ENCODE measurements around the gene CEACAM8. TPM values are rescaled to one million over a fixed set of nuclear protein-coding genes. Genes with fewer than 3 reads are reported as not detected.

CEACAM8 gene
- total RNA-seq, 1 experiment from 2014 or later: not detected

DNA sequence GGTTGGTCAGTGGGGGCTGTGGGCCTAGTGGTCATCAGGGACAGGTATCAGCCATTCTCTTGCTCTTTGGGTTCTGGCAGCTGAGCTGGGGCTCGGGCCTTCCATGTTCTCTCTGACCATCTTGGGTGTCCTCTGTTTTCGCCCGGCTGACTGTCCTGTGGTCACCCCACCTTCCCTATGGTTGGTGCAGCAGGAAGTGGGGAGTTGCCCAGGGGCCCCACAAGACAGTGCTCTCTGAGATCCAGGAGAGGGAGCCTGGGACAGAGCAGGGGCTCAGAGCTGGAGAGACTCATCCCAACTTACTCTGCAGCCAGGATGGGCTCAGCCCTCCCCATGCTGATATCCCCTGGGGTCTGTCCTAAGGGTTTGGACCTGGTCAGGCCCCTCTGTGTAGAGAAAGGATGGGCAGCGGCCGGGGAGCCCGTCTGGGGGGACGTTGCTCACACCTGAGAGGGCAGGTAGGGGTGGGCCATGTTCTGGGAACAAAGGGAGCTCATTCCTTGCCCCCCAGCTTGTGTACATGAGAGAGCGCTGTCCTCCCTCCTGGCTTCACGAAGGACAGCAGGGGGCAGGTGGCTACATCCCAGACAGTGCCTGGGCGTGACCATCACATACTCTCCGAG, 937 bp upstream of the CEACAM8 start:
- RAD21 ChIA-PET (ENCODE audit: low non-redundant PET in 1 of 2, low total read pairs in 2 of 2, uncharacterized antibody in 2 of 2, unreplicated experiment in 2 of 2): no interaction called here
- no peaks in the 10 kb centered on the region for H3K9me2 ChIP-seq (ENCODE audit: insufficient read depth)
- no TSS peak for BruUV-seq (replicated peaks)
- H3K27me3 ChIP-seq (ENCODE audit: insufficient read depth, low read length): peaks cover 8% of the 10 kb centered on the region; the same call in 1 of the 2 replicates
- H4K20me1 ChIP-seq (ENCODE audit: insufficient read depth): no peaks in the 10 kb centered on the region
- ATAC-seq (no peak), DNase-seq (ENCODE audit: low read depth, low spot score) (no peak)
- H3K36me3 ChIP-seq (ENCODE audit: control insufficient read depth in 1 of 2, insufficient read depth in 2 of 2, low read length in 2 of 2): no peaks in the 10 kb centered on the region
- H3K4me1 ChIP-seq (ENCODE audit: control insufficient read depth in 1 of 2, insufficient read depth in 2 of 2, low read length in 2 of 2): no peaks in the 10 kb centered on the region
- CTCF ChIA-PET: interaction anchor here (1.0 to 2.1 kb wide), 7 partner anchors 10 to 188 kb away, joined by 3 to 16 read pairs (median 5); no protein-coding TSS in a partner anchor
- no peaks in the 10 kb centered on the region for H3K79me2 ChIP-seq (ENCODE audit: insufficient read depth, low read length)
- no peak overlapping the region for H3K4me3 ChIP-seq (replicated peaks in 1 of 2; ENCODE audit: low read depth in 1 of 2, low read length in 2 of 2)
- POLR2A ChIA-PET: no interaction called here
- intact Hi-C loops (cut with micrococcal nuclease): loop anchor here (1.0 to 5.0 kb wide), 2 partner anchors 33 to 145 kb away; no protein-coding TSS in a partner anchor
- H3K4me2 ChIP-seq (ENCODE audit: low read length): no peak overlapping the region
- no peak overlapping the region for H2AFZ ChIP-seq (ENCODE audit: low read depth, low read length, poor library complexity, severe bottlenecking)
- TF ChIP-seq ELF1 (IDR thresholded peaks at IDR 0.05; ENCODE audit: borderline replicate concordance, low read depth) (no peak), JUND (IDR thresholded peaks at IDR 0.05) (no peak), CBX3 (IDR thresholded peaks at IDR 0.05; ENCODE audit: low read depth) (no peak), ZNF274 (IDR thresholded peaks at IDR 0.05; ENCODE audit: low read depth, low read length) (no peak), SRF (IDR thresholded peaks at IDR 0.05; ENCODE audit: low read depth) (no peak), SIN3A (IDR thresholded peaks at IDR 0.05; ENCODE audit: low read depth) (no peak), EGR1 (IDR thresholded peaks at IDR 0.05; ENCODE audit: low read depth) (no peak), ATF3 (IDR thresholded peaks at IDR 0.05) (no peak), POLR2A (IDR thresholded peaks at IDR 0.05; ENCODE audit: borderline replicate concordance, extremely low read depth, insufficient read depth, insufficient read length) (no peak), RAD21 (IDR thresholded peaks at IDR 0.05; ENCODE audit: low read depth) (no peak), TCF7L2 (IDR thresholded peaks at IDR 0.05; ENCODE audit: borderline replicate concordance, extremely low read depth, insufficient read depth, insufficient read length) (no peak), FOSL1 (IDR thresholded peaks at IDR 0.05; ENCODE audit: low read depth) (no peak), SP1 (IDR thresholded peaks at IDR 0.05; ENCODE audit: low read depth) (no peak)
- TF ChIP-seq, protein P1, sequence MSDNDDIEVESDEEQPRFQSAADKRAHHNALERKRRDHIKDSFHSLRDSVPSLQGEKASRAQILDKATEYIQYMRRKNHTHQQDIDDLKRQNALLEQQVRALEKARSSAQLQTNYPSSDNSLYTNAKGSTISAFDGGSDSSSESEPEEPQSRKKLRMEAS (IDR thresholded peaks at IDR 0.05): no peak
- TF ChIP-seq, protein P2, sequence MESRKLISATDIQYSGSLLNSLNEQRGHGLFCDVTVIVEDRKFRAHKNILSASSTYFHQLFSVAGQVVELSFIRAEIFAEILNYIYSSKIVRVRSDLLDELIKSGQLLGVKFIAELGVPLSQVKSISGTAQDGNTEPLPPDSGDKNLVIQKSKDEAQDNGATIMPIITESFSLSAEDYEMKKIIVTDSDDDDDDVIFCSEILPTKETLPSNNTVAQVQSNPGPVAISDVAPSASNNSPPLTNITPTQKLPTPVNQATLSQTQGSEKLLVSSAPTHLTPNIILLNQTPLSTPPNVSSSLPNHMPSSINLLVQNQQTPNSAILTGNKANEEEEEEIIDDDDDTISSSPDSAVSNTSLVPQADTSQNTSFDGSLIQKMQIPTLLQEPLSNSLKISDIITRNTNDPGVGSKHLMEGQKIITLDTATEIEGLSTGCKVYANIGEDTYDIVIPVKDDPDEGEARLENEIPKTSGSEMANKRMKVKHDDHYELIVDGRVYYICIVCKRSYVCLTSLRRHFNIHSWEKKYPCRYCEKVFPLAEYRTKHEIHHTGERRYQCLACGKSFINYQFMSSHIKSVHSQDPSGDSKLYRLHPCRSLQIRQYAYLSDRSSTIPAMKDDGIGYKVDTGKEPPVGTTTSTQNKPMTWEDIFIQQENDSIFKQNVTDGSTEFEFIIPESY (IDR thresholded peaks at IDR 0.05; ENCODE audit: extremely low read depth, insufficient replicate concordance, low read length): no peak
- TF ChIP-seq, protein P3, sequence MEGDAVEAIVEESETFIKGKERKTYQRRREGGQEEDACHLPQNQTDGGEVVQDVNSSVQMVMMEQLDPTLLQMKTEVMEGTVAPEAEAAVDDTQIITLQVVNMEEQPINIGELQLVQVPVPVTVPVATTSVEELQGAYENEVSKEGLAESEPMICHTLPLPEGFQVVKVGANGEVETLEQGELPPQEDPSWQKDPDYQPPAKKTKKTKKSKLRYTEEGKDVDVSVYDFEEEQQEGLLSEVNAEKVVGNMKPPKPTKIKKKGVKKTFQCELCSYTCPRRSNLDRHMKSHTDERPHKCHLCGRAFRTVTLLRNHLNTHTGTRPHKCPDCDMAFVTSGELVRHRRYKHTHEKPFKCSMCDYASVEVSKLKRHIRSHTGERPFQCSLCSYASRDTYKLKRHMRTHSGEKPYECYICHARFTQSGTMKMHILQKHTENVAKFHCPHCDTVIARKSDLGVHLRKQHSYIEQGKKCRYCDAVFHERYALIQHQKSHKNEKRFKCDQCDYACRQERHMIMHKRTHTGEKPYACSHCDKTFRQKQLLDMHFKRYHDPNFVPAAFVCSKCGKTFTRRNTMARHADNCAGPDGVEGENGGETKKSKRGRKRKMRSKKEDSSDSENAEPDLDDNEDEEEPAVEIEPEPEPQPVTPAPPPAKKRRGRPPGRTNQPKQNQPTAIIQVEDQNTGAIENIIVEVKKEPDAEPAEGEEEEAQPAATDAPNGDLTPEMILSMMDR (IDR thresholded peaks at IDR 0.05 in 2 of 3, conservative IDR thresholded peaks at IDR 0.05 in 1 of 3; ENCODE audit: borderline replicate concordance in 1 of 3, insufficient read depth in 1 of 3, low read depth in 2 of 3, low read length in 2 of 3): no peak
- H3K9ac ChIP-seq (ENCODE audit: low read length): no peak overlapping the region
- no peaks in the 10 kb centered on the region for H3K9me3 ChIP-seq (ENCODE audit: control insufficient read depth in 1 of 2, insufficient read depth in 1 of 2, low read depth in 1 of 2, low read length in 2 of 2)
- H3K27ac ChIP-seq (ENCODE audit: low read depth, low read length): no peak overlapping the region

Measured in HCT116 (cell line).